ENCODE data around the gene SAMD4B.

Gene SAMD4B

DNA sequence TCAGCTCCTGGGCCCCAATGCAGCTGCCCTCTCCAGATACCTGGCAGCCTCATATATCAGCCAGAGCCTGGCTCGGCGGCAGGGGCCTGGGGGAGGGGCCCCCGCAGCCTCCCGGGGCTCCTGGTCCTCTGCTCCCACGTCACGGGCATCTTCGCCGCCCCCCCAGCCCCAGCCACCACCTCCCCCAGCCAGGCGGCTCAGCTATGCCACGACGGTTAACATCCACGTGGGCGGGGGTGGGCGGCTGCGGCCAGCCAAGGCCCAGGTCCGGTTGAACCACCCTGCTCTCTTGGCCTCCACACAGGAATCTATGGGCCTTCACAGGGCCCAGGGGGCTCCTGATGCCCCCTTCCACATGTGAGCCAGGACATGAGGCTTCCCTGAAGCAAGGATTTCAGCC lies 82.7 kb downstream of the SAMD4B start:
- H3K27me3 ChIP-seq (ENCODE audit: insufficient read depth, poor library complexity, severe bottlenecking) = no peaks in the 10 kb centered on the region
- no peak overlapping the region for H3K4me3 ChIP-seq (replicated peaks; ENCODE audit: insufficient read depth, low read length)
- H3K27ac ChIP-seq (replicated peaks) = no peak overlapping the region
- DNase-seq (ENCODE audit: low read depth in 1 of 2, low spot score in 1 of 2) = no peak
- TF ChIP-seq, protein P1, sequence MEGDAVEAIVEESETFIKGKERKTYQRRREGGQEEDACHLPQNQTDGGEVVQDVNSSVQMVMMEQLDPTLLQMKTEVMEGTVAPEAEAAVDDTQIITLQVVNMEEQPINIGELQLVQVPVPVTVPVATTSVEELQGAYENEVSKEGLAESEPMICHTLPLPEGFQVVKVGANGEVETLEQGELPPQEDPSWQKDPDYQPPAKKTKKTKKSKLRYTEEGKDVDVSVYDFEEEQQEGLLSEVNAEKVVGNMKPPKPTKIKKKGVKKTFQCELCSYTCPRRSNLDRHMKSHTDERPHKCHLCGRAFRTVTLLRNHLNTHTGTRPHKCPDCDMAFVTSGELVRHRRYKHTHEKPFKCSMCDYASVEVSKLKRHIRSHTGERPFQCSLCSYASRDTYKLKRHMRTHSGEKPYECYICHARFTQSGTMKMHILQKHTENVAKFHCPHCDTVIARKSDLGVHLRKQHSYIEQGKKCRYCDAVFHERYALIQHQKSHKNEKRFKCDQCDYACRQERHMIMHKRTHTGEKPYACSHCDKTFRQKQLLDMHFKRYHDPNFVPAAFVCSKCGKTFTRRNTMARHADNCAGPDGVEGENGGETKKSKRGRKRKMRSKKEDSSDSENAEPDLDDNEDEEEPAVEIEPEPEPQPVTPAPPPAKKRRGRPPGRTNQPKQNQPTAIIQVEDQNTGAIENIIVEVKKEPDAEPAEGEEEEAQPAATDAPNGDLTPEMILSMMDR (IDR thresholded peaks at IDR 0.05; ENCODE audit: insufficient read depth, low read length) = no peak
- TF ChIP-seq, protein P2, sequence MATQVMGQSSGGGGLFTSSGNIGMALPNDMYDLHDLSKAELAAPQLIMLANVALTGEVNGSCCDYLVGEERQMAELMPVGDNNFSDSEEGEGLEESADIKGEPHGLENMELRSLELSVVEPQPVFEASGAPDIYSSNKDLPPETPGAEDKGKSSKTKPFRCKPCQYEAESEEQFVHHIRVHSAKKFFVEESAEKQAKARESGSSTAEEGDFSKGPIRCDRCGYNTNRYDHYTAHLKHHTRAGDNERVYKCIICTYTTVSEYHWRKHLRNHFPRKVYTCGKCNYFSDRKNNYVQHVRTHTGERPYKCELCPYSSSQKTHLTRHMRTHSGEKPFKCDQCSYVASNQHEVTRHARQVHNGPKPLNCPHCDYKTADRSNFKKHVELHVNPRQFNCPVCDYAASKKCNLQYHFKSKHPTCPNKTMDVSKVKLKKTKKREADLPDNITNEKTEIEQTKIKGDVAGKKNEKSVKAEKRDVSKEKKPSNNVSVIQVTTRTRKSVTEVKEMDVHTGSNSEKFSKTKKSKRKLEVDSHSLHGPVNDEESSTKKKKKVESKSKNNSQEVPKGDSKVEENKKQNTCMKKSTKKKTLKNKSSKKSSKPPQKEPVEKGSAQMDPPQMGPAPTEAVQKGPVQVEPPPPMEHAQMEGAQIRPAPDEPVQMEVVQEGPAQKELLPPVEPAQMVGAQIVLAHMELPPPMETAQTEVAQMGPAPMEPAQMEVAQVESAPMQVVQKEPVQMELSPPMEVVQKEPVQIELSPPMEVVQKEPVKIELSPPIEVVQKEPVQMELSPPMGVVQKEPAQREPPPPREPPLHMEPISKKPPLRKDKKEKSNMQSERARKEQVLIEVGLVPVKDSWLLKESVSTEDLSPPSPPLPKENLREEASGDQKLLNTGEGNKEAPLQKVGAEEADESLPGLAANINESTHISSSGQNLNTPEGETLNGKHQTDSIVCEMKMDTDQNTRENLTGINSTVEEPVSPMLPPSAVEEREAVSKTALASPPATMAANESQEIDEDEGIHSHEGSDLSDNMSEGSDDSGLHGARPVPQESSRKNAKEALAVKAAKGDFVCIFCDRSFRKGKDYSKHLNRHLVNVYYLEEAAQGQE (IDR thresholded peaks at IDR 0.05; ENCODE audit: insufficient replicate concordance, low read depth) = no peak
- no peak for TF ChIP-seq SPI1 (IDR thresholded peaks at IDR 0.05; ENCODE audit: borderline replicate concordance, low read depth)
- no peak for TF ChIP-seq POLR2AphosphoS5 (IDR thresholded peaks at IDR 0.05; ENCODE audit: low read depth)
- TF ChIP-seq GABPA (IDR thresholded peaks at IDR 0.05; ENCODE audit: low read depth) = no peak

DNA sequence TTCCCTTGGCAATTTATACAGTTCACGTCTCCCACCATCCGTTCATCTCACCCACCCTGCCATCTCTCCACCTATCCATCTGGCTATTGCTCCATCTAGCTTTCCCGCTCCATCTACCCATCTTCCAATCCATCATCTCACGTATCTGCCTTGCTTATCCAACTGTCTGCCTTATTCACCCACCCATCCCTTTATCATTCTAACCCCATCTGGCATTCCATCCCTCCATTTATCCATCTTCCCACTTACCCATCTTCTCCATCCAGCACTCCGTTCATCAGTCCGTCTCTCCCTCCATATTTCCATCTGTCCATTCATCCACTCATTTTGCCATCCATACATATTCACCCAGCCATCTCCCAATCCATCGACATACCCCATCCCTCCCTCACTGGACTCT lies 83.5 kb downstream of the SAMD4B start:
- no peak for DNase-seq (ENCODE audit: low read depth in 1 of 2, low spot score in 1 of 2)
- Histone ChIP-seq H3K27me3 (ENCODE audit: insufficient read depth, poor library complexity, severe bottlenecking) (no peaks in the 10 kb centered on the region), H3K27ac (replicated peaks) (no peak overlapping the region), H3K4me3 (replicated peaks; ENCODE audit: insufficient read depth, low read length) (no peak overlapping the region)
- TF ChIP-seq GABPA (IDR thresholded peaks at IDR 0.05; ENCODE audit: low read depth) (no peak), SPI1 (IDR thresholded peaks at IDR 0.05; ENCODE audit: borderline replicate concordance, low read depth) (no peak), POLR2AphosphoS5 (IDR thresholded peaks at IDR 0.05; ENCODE audit: low read depth) (no peak)
- TF ChIP-seq, protein P2 (IDR thresholded peaks at IDR 0.05; ENCODE audit: insufficient replicate concordance, low read depth) = no peak
- TF ChIP-seq, protein P1 (IDR thresholded peaks at IDR 0.05; ENCODE audit: insufficient read depth, low read length) = no peak

DNA sequence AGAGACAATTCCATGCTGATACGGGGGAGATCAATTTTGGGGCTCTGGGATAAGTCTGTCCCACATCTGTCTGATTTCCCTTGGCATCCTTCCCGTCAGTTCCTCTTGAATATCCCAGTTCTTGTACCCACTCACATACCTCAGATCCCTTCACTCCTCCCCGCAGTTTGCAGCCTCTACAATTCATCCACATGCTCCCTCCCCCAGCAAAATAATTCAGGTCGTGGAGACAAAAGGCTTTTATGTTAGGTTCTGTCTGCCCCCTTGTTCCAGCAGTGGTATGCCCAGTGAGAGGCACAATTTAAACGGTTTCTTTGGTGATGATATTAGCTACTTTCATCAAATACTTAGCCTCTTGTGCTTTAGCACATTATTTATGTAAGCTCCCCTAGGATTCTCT lies 83.9 kb downstream of the SAMD4B start:
- Histone ChIP-seq H3K27me3 (ENCODE audit: insufficient read depth, poor library complexity, severe bottlenecking) (no peaks in the 10 kb centered on the region), H3K27ac (replicated peaks) (no peak overlapping the region), H3K4me3 (replicated peaks; ENCODE audit: insufficient read depth, low read length) (no peak overlapping the region)
- TF ChIP-seq, protein P1 (IDR thresholded peaks at IDR 0.05; ENCODE audit: insufficient read depth, low read length) = no peak
- TF ChIP-seq POLR2AphosphoS5 (IDR thresholded peaks at IDR 0.05; ENCODE audit: low read depth) (no peak), SPI1 (IDR thresholded peaks at IDR 0.05; ENCODE audit: borderline replicate concordance, low read depth) (no peak), GABPA (IDR thresholded peaks at IDR 0.05; ENCODE audit: low read depth) (no peak)
- TF ChIP-seq, protein P2 (IDR thresholded peaks at IDR 0.05; ENCODE audit: insufficient replicate concordance, low read depth) = no peak
- DNase-seq (ENCODE audit: low read depth in 1 of 2, low spot score in 1 of 2) = no peak

Measured in HL-60 (cell line).